Activated CD4-positive, alpha-beta memory T cell treated with anti-CD3 and anti-CD28 coated beads, Interleukin-2, amount 10 ng/mL, durations not matched to agents 7 days and 5 days (primary cell): ENCODE data around the gene TBC1D16. TPM values are rescaled to one million over a fixed set of nuclear protein-coding genes. Genes with fewer than 3 reads are reported as not detected.

Experiments used
- CTCF ChIA-PET: fragments of 350-600 bp; sonication (Branson Sonifier 250); formaldehyde crosslinking; loops from one replicate; lab custom pipeline; 2021; ENCODE audit warnings: antibody characterized with exemption, inconsistent platforms; lab: Charles Lee
- POLR2A ChIA-PET: fragments of 350-600 bp; sonication (Branson Sonifier 250); formaldehyde crosslinking; loops from one replicate; lab custom pipeline; 2021; ENCODE audit warnings: antibody characterized with exemption; lab: Charles Lee
- DNase-seq: peaks from one replicate; pipeline ENCODE4 v3.0.0-alpha.2; 2020
- H3K27ac Mint-ChIP-seq: one replicate; pipeline ENCODE4 v1.8.0; 2021; ENCODE audit warnings: mild to moderate bottlenecking, mixed read lengths
- H3K27me3 Mint-ChIP-seq: one replicate; pipeline ENCODE4 v1.8.0; 2021; ENCODE audit warnings: mixed read lengths
- H3K36me3 Mint-ChIP-seq: one replicate; pipeline ENCODE4 v1.8.0; 2021; ENCODE audit warnings: low read depth, mixed read lengths
- H3K4me1 Mint-ChIP-seq: one replicate; pipeline ENCODE4 v1.8.0; 2021; ENCODE audit warnings: mixed read lengths
- H3K4me3 Mint-ChIP-seq: one replicate; pipeline ENCODE4 v1.8.0; 2021; ENCODE audit warnings: mild to moderate bottlenecking, mixed read lengths
- H3K9me3 Mint-ChIP-seq: one replicate; pipeline ENCODE4 v1.8.0; 2021; ENCODE audit warnings: mixed read lengths
- total RNA-seq, 2 experiments: library from RNA; stranded (reverse); gene quantifications; one replicate each; pipeline ENCODE4 v1.2.3, GENCODE V29; 2021

TBC1D16 gene
- total RNA-seq, 2 experiments from 2014 or later, result 0.63 TPM

DNA sequence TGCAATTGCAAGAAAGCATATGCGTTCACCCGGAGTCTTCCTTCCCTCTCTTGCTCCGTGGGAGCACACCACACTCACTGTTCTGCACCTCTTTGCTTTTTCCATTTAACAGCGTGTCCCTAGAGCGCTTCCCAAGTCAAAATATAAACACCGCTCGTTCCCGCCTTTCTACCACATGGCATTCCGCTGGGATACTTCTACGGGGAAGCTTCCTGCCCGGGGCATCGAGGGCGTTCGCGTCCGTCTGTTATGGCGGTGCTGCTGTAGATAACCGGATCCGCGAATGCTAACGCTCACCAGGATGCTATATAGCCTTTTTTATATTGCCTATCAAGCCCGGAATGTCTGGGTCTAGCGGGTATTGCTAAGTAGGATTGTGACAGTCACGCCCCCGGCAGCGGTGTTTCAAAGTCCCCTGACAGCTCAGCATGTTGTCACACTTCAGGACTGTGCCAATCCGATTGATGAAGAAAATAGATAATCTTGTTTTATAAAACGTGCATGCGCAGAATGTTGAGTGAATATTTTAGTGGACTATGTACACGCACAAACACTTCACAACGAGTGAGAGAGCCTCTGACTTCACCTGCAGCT is 31.8 kb upstream of the TBC1D16 start:
- peaks cover 8% of the 10 kb centered on the region for H3K4me1 Mint-ChIP-seq
- POLR2A ChIA-PET, result no interaction called here
- H3K4me3 Mint-ChIP-seq, result no peak overlapping the region

DNA sequence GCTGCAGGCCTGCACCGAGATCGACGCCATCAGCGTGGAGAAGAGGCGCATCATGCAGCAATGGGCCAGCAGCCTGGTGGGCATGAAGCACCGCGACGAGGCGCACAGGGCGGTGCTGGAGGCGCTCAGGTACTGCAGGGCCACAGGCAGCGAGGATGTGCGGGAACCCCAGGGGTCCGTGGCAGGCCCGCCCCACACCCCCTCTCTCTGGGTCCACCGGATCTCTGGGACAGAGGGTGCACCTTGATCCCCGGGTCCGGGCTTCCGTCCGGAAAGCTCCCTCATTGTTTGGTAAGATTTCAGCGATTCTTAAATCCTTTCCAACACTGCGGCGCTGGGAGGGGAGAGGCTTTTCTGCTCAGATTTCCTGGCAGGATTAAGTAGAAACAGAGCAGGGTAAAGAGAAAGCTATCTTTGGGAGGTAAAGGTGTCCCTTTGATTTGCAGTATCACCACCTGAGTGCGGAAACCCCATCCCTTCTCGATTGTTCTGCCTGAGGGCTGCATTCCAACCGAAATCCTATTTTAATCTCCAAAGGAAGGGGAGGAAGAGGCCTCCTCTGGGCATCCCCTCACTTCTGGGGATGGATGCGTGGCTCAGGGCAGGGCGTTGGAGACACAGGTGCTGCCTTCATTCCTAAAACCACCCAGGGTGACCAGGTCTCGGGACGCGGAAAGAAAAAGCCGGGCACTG is 30.0 kb upstream of the TBC1D16 start:
- no peak for DNase-seq
- H3K27me3 Mint-ChIP-seq, result no peaks in the 10 kb centered on the region
- no peak overlapping the region for H3K27ac Mint-ChIP-seq
- CTCF ChIA-PET, result no interaction called here
- H3K9me3 Mint-ChIP-seq, result no peaks in the 10 kb centered on the region
- POLR2A ChIA-PET, result interaction anchor here (0.5 kb wide), 1 partner anchor 461 kb away, joined by 3 read pairs; no protein-coding TSS in a partner anchor
- no peaks in the 10 kb centered on the region for H3K4me1 Mint-ChIP-seq
- H3K4me3 Mint-ChIP-seq, result no peak overlapping the region
- H3K36me3 Mint-ChIP-seq, result no peaks in the 10 kb centered on the region

More for the DNA sequence above, 31.8 kb upstream of the TBC1D16 start:
- H3K27me3 Mint-ChIP-seq, result no peaks in the 10 kb centered on the region
- H3K9me3 Mint-ChIP-seq, result no peaks in the 10 kb centered on the region
- H3K27ac Mint-ChIP-seq, result no peak overlapping the region
- CTCF ChIA-PET, result no interaction called here
- no peak for DNase-seq
- H3K36me3 Mint-ChIP-seq, result no peaks in the 10 kb centered on the region

DNA sequence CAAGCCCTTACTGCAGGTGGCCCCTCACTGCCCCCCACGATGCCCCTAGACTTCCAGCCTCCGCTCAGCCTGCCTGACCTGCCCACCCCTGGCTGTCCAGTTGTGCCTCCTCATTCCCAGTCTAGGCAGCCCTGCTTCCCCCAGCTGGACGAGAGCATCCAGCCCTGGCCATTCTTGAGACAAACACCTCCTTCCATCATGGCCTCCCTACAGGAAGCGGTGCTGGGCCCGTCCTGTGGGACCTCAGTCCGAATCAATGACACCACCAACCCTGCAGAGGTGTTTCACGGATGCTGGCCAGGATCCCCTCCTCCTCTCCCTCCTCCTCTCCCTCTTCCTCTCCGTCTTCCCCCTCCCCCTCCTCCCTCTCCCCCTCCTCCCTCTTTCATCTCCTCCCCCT is 29.0 kb upstream of the TBC1D16 start:
- CTCF ChIA-PET, result interaction anchor here (1.2 kb wide), 1 partner anchor 37 kb away, joined by 3 read pairs; the partner anchor contains the start of gene GAA
- H3K9me3 Mint-ChIP-seq, result no peaks in the 10 kb centered on the region
- no peak overlapping the region for H3K27ac Mint-ChIP-seq
- H3K4me1 Mint-ChIP-seq, result no peaks in the 10 kb centered on the region
- no peak for DNase-seq
- no peak overlapping the region for H3K4me3 Mint-ChIP-seq
- no peaks in the 10 kb centered on the region for H3K36me3 Mint-ChIP-seq
- POLR2A ChIA-PET, result no interaction called here
- H3K27me3 Mint-ChIP-seq, result no peaks in the 10 kb centered on the region

DNA sequence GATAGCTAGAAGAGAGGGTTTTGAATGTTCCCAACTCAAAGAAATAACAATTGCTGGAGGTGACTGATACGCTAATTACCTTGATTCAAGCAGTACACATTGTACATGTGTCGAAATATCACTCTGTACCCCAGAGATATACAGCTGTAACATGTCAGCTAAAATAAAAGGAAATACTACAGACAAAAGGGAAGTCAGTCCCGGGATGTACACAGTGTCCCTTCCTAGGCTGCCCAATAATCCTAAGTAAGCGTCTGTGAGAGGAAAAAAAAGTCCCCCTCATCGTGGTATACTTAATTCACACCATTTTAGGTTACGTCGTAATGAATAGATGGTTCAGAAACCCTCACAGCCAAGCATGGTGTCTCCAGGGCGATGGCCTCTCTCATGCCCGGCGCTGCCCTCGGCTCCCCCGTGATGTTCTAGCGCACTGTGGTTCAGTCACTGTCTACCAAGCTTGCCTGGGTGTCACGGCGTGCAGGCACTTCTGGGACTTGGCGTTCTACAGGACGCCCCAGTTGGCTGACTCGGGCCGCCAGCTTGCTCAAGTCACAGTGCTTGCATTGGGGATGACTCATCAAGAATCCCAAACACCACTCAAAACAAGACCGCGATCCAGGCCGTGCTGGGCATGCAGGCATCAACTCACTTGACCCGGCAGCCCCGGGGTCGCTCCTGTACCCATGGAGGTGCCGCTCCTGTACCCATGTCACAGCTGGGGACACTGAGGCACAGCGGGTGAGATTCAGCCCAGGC is 28.3 kb upstream of the TBC1D16 start:
- Mint-ChIP-seq H3K4me3 (no peak overlapping the region), H3K27ac (no peak overlapping the region), H3K27me3 (no peaks in the 10 kb centered on the region), H3K9me3 (no peaks in the 10 kb centered on the region), H3K36me3 (no peaks in the 10 kb centered on the region), H3K4me1 (no peaks in the 10 kb centered on the region)
- POLR2A ChIA-PET, result no interaction called here
- CTCF ChIA-PET, result interaction anchor here (1.2 kb wide), 1 partner anchor 37 kb away, joined by 3 read pairs; the partner anchor contains the start of gene GAA
- DNase-seq, result no peak

DNA sequence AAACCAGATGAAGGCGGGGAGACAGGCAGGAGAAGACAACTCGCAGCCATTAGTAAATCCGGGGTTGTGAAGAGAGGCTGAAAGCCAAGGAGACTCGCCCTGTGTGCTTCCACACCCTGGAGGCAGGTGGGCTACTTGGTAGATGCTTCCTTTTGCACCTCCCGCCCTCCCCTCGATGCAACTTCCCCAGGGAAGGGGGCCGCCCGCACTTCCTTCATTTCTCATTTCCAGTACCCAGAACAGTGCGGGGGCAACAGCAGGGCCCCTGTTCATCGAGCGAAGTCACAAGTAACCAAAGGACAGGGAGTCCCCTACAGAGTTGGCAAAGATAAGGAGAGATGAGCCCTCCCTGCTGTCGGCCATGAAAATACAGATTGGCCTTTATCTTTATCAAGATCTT is 25.7 kb upstream of the TBC1D16 start:
- Mint-ChIP-seq H3K27ac (no peak overlapping the region), H3K4me3 (no peak overlapping the region), H3K4me1 (no peaks in the 10 kb centered on the region), H3K36me3 (no peaks in the 10 kb centered on the region), H3K27me3 (no peaks in the 10 kb centered on the region), H3K9me3 (no peaks in the 10 kb centered on the region)
- ChIA-PET CTCF (no interaction called here), POLR2A (no interaction called here)
- no peak for DNase-seq

DNA sequence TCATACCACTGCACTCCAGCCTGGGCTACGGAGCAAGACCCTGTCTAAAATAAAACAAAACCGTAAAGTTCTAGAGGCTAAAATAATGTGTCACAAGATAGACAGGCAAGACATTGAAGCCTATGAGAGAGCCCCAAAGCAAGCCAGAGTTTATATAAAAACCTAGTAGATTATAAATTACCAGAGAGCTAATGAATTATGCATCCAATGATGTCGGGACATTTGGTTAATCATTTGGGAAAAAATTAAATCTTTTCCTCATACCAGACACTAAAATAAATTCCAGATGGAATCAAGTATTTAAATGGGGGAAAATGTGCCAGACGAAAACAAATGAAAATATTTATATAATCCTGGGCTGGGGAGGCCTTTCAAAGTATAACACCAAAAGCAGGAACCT is 25.0 kb upstream of the TBC1D16 start:
- POLR2A ChIA-PET, result no interaction called here
- H3K27me3 Mint-ChIP-seq, result no peaks in the 10 kb centered on the region
- CTCF ChIA-PET, result no interaction called here
- H3K4me1 Mint-ChIP-seq, result no peaks in the 10 kb centered on the region
- no peaks in the 10 kb centered on the region for H3K9me3 Mint-ChIP-seq
- DNase-seq, result no peak
- H3K36me3 Mint-ChIP-seq, result no peaks in the 10 kb centered on the region
- no peak overlapping the region for H3K4me3 Mint-ChIP-seq
- H3K27ac Mint-ChIP-seq, result no peak overlapping the region

DNA sequence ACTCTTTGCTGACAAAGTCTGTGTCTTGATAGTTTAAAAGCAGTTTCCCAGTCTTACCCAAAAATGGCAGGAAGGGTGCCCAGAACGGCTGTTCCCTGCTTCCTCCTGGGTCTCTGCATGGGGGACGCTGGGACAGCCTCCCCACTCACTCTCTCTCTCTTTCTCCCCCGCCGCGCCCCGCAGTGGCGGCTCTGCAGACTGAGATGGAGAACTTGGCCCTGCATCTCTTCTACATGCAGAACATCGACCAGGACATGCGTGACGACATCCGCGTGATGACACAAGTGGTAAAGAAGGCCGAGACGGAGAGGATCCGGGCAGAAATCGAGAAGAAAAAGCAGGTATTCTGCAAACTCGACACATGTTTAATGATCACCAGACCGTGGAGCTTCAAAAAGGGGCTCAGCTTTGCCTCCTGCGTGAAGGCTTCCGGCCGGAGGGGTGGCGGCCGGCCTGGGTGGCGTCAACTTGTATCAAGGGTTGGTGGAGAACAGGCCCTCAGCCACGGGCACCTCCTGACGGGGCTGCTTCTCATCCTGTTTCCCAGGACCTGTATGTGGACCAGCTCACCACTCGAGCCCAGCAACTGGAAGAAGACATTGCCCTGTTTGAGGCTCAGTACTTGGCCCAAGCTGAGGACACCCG is 22.8 kb upstream of the TBC1D16 start:
- no peak for DNase-seq
- Mint-ChIP-seq H3K27ac (no peak overlapping the region), H3K36me3 (no peaks in the 10 kb centered on the region), H3K4me3 (no peak overlapping the region), H3K9me3 (no peaks in the 10 kb centered on the region), H3K27me3 (no peaks in the 10 kb centered on the region), H3K4me1 (no peaks in the 10 kb centered on the region)
- ChIA-PET CTCF (interaction anchor here (0.7 kb wide), 1 partner anchor 141 kb away, joined by 3 read pairs; no protein-coding TSS in a partner anchor), POLR2A (no interaction called here)

DNA sequence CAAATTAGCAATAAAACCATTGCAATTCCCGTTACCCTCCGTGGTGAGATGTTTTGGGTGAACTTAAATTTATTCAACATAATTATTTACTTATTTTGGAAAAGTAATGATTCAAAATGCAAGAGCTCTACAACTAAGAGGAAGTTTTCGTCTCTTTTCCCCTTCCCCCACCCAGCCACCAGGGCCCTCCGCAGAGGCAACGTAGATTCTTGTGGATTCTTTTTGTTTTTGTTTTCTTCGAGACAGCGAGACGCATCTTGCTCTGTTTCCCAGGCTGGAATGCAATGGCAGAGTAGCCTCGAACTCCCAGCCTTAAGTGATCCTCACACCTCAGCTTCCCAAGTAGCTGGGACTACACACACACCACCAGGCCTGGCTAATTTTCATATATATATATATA is 19.9 kb upstream of the TBC1D16 start:
- H3K27ac Mint-ChIP-seq, result no peak overlapping the region
- H3K27me3 Mint-ChIP-seq, result peaks cover 1% of the 10 kb centered on the region
- H3K4me3 Mint-ChIP-seq, result no peak overlapping the region
- DNase-seq, result no peak
- ChIA-PET POLR2A (no interaction called here), CTCF (interaction anchor here (1.2 to 1.8 kb wide), 2 partner anchors 46 to 47 kb away, joined by 3 to 7 read pairs; partner anchors contain the start of gene GAA)
- no peaks in the 10 kb centered on the region for H3K4me1 Mint-ChIP-seq
- no peaks in the 10 kb centered on the region for H3K9me3 Mint-ChIP-seq
- no peaks in the 10 kb centered on the region for H3K36me3 Mint-ChIP-seq

DNA sequence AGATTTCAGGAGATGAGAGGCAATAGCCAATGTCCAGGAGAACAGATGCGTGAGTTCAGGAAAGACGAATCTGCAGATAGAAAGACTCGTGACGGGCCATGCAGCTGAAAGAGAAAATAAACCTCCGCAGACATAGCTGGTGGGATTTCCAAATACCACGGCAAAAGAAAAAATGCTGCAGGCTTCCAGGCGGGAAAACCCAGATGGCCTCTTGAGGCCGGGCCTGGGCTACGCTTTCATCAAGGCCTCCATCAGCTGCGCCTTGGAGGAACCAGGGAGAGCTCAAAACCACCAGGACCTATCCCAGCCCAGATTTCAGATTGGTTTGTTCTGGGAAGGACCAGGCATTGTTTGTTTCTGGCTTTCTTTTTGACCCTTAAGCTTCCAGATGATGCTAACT is 17.4 kb upstream of the TBC1D16 start:
- no peak overlapping the region for H3K4me3 Mint-ChIP-seq
- no peaks in the 10 kb centered on the region for H3K4me1 Mint-ChIP-seq
- H3K36me3 Mint-ChIP-seq, result no peaks in the 10 kb centered on the region
- no peaks in the 10 kb centered on the region for H3K9me3 Mint-ChIP-seq
- POLR2A ChIA-PET, result no interaction called here
- H3K27ac Mint-ChIP-seq, result no peak overlapping the region
- CTCF ChIA-PET, result no interaction called here
- H3K27me3 Mint-ChIP-seq, result peaks cover 1% of the 10 kb centered on the region
- DNase-seq, result no peak

DNA sequence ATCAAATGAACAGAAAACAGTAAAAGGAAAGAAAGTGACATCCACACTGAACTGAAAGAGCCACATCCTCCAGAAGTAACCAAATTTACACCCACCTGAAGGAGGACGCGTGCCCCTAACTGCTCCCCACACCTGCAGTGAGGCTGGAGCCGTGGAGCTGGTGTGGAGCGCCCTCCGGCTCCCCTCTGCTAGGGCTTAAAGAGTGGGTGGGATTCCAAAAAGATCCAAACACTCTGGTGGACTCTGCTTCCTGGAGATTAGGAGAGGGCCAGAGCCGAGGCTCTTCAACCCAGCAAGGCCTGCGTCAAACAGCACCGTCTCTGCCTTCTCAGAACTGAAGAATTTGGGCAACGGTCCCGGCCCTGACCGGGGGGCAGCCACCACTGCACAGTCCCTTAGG is 16.0 kb upstream of the TBC1D16 start:
- Mint-ChIP-seq H3K4me3 (no peak overlapping the region), H3K27ac (no peak overlapping the region), H3K27me3 (peaks cover 1% of the 10 kb centered on the region), H3K36me3 (no peaks in the 10 kb centered on the region), H3K4me1 (no peaks in the 10 kb centered on the region), H3K9me3 (no peaks in the 10 kb centered on the region)
- no peak for DNase-seq
- POLR2A ChIA-PET, result no interaction called here
- CTCF ChIA-PET, result no interaction called here

DNA sequence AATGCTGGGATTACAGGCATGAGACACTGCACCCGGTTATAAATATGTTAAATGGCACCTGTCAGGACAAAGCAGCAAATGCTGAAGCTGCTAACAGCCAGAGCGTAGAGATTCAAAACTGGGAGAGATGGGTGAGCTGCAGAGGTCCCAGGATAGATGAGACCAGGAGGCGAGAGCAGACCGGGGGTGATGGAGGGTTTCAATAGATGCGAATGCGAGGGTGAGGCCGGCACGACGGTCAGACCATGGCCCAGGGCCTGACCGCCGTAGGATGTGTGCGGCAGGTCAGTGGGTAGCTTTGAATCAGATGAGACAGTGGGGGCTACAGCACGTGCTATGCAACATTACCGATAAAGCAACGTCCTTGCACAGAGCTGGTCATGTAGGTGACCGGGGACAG is 15.0 kb upstream of the TBC1D16 start:
- Mint-ChIP-seq H3K4me1 (no peaks in the 10 kb centered on the region), H3K4me3 (no peak overlapping the region), H3K27me3 (peaks cover 1% of the 10 kb centered on the region), H3K27ac (no peak overlapping the region), H3K9me3 (no peaks in the 10 kb centered on the region), H3K36me3 (no peaks in the 10 kb centered on the region)
- ChIA-PET CTCF (no interaction called here), POLR2A (no interaction called here)
- DNase-seq, result no peak

DNA sequence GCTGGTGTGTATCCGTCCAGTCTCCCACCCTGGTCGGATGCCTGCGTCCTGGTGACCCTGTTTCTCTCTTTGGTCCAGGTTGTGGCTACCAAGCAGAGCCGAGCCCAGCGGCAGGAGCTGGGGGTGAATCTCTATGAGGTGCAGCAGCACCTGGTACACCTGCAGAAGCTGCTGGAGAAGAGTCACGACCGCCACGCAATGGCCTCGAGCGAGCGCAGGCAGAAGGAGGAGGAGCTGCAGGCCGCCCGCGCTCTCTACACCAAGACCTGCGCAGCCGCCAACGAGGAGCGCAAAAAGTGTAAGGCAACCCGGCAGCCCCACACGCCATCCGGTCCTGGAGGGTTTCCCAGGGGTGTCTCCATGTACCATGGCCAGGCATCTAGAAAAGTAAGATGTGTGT is 14.3 kb upstream of the TBC1D16 start:
- Mint-ChIP-seq H3K4me1 (no peaks in the 10 kb centered on the region), H3K9me3 (no peaks in the 10 kb centered on the region), H3K36me3 (no peaks in the 10 kb centered on the region), H3K4me3 (no peak overlapping the region), H3K27ac (no peak overlapping the region), H3K27me3 (peaks cover 1% of the 10 kb centered on the region)
- POLR2A ChIA-PET, result no interaction called here
- no peak for DNase-seq
- CTCF ChIA-PET, result no interaction called here

DNA sequence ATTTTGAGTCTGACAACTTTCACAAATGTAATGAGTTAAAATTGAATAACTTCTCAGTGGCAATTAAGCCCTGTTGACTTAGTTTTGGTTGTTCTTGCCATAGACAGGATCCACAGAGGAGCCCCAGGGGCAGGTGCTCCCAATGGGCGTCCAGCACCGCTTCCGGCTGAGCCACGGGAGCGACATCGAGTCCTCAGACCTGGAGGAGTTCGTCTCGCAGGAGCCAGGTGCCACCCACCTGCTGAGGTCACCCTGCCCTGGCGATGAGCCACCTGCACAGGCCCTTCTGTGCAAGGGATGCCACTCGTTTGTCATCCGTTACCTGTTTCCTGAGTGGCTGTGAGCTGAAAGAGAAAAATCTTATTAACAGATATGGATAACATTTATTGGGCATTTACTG is 11.5 kb upstream of the TBC1D16 start:
- H3K4me1 Mint-ChIP-seq, result no peaks in the 10 kb centered on the region

More for the DNA sequence above, 11.5 kb upstream of the TBC1D16 start:
- H3K27ac Mint-ChIP-seq, result no peak overlapping the region
- POLR2A ChIA-PET, result no interaction called here
- no peaks in the 10 kb centered on the region for H3K9me3 Mint-ChIP-seq
- H3K36me3 Mint-ChIP-seq, result no peaks in the 10 kb centered on the region
- H3K4me3 Mint-ChIP-seq, result no peak overlapping the region
- CTCF ChIA-PET, result no interaction called here
- H3K27me3 Mint-ChIP-seq, result no peaks in the 10 kb centered on the region
- no peak for DNase-seq
